MM.1S (cell line): Measurements from ENCODE around the gene NME4.

Experiments
- EZH2 ChIP-seq: fragments of 300-600 bp; sonication (generic); optimal IDR thresholded peaks from 2 replicates; pipeline ENCODE3; 2017; ENCODE audit warnings: low read depth, mild to moderate bottlenecking, antibody characterized with exemption, low read length, mixed read lengths
- TF ChIP-seq, protein P1 (sequence below): fragments of 300-600 bp; sonication (generic); IDR thresholded peaks from 2 replicates; pipeline ENCODE4 v1.5.1; 2016; ENCODE audit warnings: antibody characterized with exemption, low read length, mixed read lengths

DNA sequence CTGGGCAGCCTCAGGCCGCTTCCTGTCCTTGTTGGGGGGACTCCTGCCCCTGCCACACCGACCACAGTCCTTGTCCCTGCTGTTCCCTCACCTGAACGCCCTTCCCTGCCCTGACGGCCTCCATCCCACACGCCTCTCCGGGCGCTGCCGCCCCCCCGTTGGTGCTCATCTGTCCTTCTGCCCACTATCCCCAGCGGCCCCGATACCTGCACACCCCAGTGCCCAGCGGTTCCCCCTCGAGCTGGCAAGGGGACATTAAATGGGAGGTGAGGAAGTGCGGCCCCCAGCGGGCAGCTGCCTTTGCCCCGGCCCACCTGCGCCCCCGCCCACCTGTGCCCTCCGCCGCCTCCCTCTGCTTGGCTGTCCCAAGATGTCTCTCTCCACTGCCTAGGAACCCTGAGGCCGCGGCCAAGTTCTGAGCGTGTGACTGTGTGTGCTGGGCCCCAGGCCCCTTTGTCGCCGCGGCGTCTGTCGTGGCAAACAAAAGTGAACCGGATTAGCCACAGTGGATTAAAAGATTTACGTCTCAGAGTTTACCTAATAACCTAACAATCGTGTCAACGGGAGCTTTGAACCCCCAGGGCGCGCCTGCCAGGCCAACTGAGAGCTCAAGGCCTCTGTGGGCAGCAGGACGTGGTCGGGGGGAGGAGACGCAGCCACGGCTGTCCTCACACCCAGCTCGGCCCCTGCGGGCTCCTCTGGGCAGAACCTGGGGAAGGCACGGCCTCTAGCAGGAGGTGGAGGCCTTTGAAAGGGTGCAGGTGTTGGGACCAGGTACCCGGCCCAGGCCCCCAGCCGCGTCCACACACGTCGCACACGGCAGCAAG lies 36.9 kb upstream of the NME4 start:
- TF ChIP-seq, protein P1, sequence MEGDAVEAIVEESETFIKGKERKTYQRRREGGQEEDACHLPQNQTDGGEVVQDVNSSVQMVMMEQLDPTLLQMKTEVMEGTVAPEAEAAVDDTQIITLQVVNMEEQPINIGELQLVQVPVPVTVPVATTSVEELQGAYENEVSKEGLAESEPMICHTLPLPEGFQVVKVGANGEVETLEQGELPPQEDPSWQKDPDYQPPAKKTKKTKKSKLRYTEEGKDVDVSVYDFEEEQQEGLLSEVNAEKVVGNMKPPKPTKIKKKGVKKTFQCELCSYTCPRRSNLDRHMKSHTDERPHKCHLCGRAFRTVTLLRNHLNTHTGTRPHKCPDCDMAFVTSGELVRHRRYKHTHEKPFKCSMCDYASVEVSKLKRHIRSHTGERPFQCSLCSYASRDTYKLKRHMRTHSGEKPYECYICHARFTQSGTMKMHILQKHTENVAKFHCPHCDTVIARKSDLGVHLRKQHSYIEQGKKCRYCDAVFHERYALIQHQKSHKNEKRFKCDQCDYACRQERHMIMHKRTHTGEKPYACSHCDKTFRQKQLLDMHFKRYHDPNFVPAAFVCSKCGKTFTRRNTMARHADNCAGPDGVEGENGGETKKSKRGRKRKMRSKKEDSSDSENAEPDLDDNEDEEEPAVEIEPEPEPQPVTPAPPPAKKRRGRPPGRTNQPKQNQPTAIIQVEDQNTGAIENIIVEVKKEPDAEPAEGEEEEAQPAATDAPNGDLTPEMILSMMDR: no peak
- no peak for TF ChIP-seq EZH2
